NCI-H1694 treated with DMSO at 0.1 percent for 48 hours (cell line): ENCODE data around the gene BARX1.

Experiments
- DNase-seq: peaks from one replicate; lab custom pipeline; 2025; lab: John Stamatoyannopoulos, UW

The BARX1 gene

GRCh38 chr9:93917121-93917853, 37.9 kb downstream of the BARX1 start:
- DNase-seq, result no peak

- no peak for DNase-seq
Observed at GRCh38 chr9:93916358-93916757, 38.8 kb downstream of the BARX1 start.

- no peak for DNase-seq
Observed at GRCh38 chr9:93911801-93912554, 43.2 kb downstream of the BARX1 start.

GRCh38 chr9:93911136-93911745, 43.9 kb downstream of the BARX1 start:
- DNase-seq, result no peak

GRCh38 chr9:93910598-93910997, 44.6 kb downstream of the BARX1 start:
- DNase-seq, result no peak

- no peak for DNase-seq
Observed at GRCh38 chr9:93910196-93910595, 45.0 kb downstream of the BARX1 start.

- DNase-seq, result no peak
Observed at GRCh38 chr9:93909242-93909616, 45.9 kb downstream of the BARX1 start.

- no peak for DNase-seq
Observed at GRCh38 chr9:93908591-93909241, 46.4 kb downstream of the BARX1 start.

GRCh38 chr9:93907551-93908199, 47.5 kb downstream of the BARX1 start:
- no peak for DNase-seq

- DNase-seq, result no peak
Observed at GRCh38 chr9:93906195-93906880, 48.8 kb downstream of the BARX1 start.

GRCh38 chr9:93905473-93906133, 49.6 kb downstream of the BARX1 start:
- no peak for DNase-seq

GRCh38 chr9:93904649-93905472, 50.3 kb downstream of the BARX1 start:
- no peak for DNase-seq

- DNase-seq, result no peak
Observed at GRCh38 chr9:93903886-93904648, 51.1 kb downstream of the BARX1 start.

- no peak for DNase-seq
Observed at GRCh38 chr9:93902780-93903655, 52.1 kb downstream of the BARX1 start.

GRCh38 chr9:93902051-93902779, 52.9 kb downstream of the BARX1 start:
- DNase-seq, result no peak
